ENCODE measurements around the gene ST6GAL1. TPM values are rescaled to one million over a fixed set of nuclear protein-coding genes. Genes with fewer than 3 reads are reported as not detected.

ST6GAL1 gene
- total and polyA plus RNA-seq, 2 of the 8 experiments (the other 6 are each of a cell fraction or from before 2014, with no cell fraction given), result 62.8 to 80.9 TPM

DNA sequence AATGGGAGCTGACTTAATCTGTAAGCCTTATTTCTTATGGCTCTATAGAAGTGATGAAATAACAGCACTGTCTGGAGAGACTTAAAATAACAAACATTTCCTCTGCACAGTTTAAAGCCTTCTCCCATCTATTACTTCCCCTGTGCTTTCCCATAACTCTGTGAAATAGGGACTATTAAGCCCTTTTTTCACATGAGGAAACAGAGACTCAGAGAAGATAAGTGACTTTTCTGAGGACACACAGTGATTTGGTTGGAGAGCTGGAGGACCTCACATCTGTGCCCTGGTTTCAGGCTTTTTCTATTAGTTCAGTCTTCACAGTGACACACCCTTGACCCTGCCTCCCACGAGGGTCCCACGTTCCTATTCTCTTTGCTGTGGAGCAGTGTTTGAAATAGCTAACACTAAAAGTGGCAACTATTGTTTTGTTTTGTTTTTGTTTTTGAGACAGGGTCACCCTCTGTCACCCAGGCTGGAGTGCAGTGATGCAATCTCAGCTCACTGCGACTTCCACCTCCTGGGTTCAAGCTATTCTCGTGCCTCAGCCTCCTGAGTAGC lies 82.9 kb downstream of the ST6GAL1 start (continued):
- TF ChIP-seq BACH1 (IDR thresholded peaks at IDR 0.05; ENCODE audit: low read length), result no peak
- TF ChIP-seq SP2 (IDR thresholded peaks at IDR 0.05; ENCODE audit: low read length), result no peak
- TF ChIP-seq, protein P1, sequence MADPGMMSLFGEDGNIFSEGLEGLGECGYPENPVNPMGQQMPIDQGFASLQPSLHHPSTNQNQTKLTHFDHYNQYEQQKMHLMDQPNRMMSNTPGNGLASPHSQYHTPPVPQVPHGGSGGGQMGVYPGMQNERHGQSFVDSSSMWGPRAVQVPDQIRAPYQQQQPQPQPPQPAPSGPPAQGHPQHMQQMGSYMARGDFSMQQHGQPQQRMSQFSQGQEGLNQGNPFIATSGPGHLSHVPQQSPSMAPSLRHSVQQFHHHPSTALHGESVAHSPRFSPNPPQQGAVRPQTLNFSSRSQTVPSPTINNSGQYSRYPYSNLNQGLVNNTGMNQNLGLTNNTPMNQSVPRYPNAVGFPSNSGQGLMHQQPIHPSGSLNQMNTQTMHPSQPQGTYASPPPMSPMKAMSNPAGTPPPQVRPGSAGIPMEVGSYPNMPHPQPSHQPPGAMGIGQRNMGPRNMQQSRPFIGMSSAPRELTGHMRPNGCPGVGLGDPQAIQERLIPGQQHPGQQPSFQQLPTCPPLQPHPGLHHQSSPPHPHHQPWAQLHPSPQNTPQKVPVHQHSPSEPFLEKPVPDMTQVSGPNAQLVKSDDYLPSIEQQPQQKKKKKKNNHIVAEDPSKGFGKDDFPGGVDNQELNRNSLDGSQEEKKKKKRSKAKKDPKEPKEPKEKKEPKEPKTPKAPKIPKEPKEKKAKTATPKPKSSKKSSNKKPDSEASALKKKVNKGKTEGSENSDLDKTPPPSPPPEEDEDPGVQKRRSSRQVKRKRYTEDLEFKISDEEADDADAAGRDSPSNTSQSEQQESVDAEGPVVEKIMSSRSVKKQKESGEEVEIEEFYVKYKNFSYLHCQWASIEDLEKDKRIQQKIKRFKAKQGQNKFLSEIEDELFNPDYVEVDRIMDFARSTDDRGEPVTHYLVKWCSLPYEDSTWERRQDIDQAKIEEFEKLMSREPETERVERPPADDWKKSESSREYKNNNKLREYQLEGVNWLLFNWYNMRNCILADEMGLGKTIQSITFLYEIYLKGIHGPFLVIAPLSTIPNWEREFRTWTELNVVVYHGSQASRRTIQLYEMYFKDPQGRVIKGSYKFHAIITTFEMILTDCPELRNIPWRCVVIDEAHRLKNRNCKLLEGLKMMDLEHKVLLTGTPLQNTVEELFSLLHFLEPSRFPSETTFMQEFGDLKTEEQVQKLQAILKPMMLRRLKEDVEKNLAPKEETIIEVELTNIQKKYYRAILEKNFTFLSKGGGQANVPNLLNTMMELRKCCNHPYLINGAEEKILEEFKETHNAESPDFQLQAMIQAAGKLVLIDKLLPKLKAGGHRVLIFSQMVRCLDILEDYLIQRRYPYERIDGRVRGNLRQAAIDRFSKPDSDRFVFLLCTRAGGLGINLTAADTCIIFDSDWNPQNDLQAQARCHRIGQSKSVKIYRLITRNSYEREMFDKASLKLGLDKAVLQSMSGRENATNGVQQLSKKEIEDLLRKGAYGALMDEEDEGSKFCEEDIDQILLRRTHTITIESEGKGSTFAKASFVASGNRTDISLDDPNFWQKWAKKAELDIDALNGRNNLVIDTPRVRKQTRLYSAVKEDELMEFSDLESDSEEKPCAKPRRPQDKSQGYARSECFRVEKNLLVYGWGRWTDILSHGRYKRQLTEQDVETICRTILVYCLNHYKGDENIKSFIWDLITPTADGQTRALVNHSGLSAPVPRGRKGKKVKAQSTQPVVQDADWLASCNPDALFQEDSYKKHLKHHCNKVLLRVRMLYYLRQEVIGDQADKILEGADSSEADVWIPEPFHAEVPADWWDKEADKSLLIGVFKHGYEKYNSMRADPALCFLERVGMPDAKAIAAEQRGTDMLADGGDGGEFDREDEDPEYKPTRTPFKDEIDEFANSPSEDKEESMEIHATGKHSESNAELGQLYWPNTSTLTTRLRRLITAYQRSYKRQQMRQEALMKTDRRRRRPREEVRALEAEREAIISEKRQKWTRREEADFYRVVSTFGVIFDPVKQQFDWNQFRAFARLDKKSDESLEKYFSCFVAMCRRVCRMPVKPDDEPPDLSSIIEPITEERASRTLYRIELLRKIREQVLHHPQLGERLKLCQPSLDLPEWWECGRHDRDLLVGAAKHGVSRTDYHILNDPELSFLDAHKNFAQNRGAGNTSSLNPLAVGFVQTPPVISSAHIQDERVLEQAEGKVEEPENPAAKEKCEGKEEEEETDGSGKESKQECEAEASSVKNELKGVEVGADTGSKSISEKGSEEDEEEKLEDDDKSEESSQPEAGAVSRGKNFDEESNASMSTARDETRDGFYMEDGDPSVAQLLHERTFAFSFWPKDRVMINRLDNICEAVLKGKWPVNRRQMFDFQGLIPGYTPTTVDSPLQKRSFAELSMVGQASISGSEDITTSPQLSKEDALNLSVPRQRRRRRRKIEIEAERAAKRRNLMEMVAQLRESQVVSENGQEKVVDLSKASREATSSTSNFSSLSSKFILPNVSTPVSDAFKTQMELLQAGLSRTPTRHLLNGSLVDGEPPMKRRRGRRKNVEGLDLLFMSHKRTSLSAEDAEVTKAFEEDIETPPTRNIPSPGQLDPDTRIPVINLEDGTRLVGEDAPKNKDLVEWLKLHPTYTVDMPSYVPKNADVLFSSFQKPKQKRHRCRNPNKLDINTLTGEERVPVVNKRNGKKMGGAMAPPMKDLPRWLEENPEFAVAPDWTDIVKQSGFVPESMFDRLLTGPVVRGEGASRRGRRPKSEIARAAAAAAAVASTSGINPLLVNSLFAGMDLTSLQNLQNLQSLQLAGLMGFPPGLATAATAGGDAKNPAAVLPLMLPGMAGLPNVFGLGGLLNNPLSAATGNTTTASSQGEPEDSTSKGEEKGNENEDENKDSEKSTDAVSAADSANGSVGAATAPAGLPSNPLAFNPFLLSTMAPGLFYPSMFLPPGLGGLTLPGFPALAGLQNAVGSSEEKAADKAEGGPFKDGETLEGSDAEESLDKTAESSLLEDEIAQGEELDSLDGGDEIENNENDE (IDR thresholded peaks at IDR 0.05; ENCODE audit: insufficient replicate concordance, low read length), result no peak
- no peak for TF ChIP-seq KDM1A (IDR thresholded peaks at IDR 0.05; ENCODE audit: borderline replicate concordance, low read length)
- TF ChIP-seq POLR2AphosphoS5 (IDR thresholded peaks at IDR 0.05; ENCODE audit: low read depth, low read length), result no peak

All from H1 (cell line).